ENCODE data around the gene TBC1D22A.

The TBC1D22A gene

DNA sequence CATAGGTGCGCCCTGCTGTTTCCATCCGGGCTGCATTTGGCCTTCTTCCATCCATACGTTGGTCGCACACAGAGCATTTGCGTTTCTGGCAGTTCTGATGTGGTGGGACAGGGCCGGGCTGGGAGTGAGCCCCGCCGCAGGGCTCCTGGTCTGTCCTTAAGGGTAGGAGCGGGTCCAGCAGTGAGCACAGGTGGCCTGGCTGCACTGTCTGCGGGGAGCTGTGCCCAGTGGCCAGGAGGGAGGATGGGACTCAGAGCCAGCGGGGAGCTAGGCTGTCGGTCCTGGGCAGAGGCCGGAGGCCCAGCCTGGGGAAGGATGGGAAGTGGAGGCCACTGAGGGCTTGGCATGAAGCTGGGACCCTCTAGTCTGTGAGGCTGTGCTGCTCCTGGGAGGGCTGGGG lies 385.1 kb downstream of the TBC1D22A start:
- no peak for DNase-seq

DNA sequence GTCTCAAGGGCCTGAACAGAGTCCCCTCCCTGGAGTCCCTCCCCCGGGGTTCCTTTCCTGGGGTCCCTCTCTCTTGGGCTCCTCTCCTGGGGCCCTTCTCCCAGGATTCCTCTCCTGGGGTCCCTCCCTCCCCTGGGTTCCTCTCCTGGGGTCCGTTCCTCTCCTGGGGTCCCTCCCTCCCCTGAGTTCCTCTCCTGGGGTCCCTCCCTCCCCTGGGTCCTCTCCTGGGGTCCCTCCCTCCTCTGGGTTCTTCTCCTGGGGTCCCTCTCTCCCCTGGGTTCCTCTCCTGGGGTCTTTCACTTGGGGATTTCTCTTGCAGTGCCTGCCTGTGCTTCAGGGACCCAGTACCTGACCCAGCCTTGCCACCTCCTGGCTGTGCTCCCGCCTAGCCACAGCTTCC lies 386.1 kb downstream of the TBC1D22A start:
- DNase-seq: no peak

DNA sequence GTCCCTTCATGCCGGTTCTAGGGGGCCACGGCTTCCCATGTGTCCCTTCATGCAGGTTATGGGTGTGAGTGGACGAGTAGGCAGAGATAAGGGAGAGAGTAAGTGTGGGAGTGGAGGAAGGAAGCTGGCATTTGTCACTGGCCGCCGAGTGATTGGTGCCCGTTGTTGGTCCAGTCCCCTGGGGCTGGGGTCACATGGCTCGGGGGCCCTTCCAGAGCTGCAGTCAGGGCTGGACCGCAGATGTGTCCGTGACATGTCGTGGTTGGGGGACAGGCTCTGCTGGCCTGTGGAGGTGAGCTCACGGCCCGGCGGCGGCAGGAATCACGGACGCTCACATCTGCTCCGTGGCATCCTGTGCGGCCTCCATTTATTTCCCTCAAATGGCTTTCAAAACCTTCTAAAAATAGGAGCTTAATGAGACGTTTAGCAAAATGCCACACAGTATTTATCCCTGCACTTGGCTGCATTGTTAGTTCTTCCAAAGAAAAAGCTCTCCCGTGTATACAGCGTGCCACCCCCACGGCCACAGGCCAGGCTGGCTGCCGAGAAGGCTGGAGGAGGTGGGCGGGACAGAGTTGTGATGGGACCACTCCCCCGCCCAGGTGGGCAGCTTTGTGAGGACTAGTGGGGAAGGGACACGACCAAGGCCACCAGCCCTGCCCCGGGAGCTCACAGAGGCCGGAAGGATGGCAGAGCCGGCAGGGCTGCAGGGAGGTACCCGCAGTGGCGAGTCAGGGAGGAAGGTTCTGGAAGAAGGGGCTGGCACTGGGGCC lies 386.7 kb downstream of the TBC1D22A start:
- no peak for DNase-seq

DNA sequence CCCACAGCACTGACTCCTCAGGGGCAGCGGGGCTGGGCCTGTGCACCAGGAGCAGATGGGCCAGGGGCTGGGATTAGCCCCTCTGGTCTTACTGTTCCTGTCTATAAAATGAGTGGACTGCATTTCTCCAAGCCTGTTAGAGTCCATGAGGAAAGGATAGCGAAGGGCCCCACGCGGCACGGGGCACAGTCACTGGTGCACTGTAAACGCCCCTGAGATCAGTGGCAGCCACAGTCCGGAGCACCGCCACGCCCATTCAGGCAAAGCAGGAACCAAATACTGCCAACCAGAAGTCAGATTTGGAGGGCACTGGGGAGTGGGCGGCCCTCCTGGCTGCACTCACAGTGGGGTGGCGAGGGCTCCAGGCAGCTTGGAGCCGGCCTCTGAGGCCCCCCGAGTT lies 387.5 kb downstream of the TBC1D22A start:
- no peak for DNase-seq

DNA sequence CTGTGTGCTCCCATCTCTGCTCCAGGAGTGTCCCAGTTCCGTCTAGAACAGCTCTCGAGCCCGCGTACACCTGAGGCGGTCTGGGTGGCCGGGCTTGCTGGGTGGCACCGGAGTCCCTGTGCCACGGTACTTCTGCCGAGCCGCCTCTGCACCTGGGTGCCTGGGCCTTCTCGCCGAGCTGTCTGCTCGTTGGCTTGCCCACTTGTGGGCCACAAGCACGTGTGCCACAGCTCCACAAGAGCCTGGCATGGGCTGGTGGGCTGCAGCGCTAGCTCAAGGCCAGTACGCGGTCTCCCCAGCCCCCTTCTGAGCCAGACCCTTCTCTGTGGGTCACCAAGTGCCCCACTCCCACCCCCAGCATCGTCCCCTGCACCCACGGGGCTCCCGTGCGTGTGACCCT lies 388.0 kb downstream of the TBC1D22A start:
- no peak for DNase-seq

DNA sequence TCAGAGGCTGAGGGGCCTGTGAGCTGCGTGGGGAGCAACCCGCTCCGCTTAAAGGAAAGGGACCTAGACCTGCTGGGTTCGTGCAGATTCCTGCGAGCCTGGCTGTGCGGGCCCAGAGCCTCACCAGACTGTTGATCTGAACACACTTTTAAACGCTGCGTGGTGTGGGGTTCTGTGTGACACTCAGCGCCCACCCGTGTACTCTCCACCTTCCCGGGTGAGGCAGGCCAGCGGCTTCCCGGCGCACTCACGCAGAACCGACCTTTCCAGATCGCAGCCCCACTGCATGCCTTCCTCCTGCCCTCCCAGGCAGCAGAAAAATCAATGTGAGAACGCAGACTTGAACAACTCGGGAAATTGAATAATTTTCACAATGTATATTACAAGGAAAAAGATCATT lies 388.6 kb downstream of the TBC1D22A start:
- no peak for DNase-seq

DNA sequence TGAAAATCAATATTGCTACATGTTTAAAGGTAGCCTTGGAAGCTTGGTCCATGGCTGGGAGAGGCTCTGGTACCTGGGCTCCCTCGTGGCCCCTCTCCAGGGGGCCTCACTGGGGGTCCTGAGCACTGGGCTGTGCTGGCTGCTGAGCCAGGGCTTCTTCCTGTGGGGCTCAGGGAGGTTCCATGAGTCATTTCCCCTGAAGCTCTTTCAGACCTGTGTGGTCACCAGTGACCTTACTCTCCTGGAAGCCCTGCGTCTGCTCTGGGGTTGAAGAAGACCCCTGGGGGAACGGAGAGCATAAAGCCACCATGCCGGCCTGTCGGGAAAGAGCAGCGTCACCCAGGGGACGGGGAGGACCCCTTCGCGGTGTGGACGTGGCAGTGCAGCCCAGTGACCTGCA lies 389.0 kb downstream of the TBC1D22A start:
- no peak for DNase-seq

DNA sequence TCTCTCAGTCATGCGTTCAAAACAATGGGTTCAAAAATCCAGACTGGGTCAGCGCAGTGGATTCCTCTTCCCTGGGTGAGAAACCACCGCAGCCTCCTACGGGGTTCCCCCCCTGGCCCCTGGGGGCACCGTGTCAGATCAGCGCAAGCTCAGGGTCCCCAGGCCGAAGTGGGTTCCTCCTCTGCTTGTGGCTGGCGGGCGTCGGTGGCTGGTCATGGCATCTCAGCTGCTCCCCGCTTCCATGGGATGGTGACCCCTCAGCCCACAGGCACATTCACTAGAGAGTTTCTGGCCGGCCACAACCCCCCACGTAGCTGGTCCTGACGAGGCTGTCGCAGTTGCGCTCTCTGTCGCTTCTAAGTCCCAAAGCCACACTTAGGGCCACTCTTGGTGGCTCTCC lies 389.8 kb downstream of the TBC1D22A start:
- DNase-seq: no peak

DNA sequence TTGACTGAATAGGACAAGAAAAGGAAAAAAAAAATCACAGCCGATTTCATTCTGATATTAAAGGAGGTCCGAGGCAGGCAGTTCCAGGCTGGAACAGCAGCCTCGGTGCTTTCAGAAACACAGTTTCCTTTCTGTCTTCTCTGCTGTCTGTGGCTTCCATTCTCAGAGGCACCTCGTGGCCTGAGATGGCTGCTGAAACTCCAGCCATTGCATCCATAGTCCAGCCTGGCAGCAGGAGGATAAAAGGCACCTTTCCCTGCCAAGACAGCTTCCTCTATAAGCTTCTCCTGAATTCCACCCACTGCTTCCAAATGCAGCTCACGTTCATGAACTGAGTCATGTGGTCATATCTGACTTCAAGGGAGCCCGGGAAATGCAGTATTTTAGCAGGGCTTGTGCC lies 390.5 kb downstream of the TBC1D22A start:
- DNase-seq: no peak

DNA sequence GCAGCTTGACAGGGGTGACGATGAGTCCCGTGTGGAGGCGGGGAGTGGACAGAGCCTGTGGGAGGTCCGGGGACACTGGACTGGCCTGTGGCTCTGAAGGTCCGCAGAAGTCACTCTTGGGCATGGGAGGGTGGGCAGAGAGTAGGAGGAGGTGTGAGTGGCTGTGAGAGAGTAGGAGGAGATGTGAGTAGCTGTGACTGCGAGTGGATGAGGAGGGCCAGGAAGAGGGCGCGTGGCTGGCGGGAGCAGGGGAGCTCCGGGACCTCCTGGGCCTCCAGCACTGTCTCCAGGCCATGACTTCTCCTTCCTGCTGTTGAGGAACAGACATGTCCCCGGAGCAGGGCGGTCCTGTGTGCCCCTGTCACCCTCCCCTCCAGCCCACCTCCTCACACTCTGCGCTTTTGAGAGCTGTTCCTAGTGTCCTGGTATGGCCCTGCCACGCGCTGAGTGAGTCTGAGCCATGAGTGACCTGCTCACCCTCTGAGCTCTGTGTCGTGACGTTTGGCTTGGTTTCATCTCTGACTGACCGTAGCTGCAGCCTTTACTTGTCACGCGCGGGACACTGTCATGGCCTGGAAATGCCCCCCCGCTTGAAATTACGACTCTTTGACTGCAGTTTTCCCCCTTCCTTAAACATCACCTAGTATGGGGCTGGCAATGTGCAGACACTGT lies 391.5 kb downstream of the TBC1D22A start:
- no peak for DNase-seq

DNA sequence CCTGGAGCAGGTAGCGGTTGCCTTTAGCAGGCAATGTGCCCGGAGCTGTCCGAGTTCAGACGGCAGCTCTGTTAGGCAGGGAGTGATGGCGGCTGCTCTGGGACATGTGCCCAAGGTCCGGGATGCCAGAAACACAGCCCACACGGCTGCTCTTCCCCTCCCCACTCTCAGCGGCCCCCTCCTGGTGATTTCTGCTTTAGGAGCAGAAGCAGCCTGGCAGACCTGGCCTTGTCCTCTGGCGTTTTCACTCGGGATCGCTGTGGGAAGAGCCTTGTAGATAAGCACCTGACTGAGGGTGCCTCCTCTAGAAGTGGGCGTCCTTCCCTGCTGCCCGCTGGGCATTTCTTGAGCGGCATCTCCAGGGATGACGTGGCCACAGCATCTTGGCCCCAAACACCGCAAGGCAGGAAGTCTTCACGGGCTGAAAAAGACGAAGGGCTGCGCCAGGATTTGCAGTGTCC lies 392.2 kb downstream of the TBC1D22A start:
- no peak for DNase-seq

DNA sequence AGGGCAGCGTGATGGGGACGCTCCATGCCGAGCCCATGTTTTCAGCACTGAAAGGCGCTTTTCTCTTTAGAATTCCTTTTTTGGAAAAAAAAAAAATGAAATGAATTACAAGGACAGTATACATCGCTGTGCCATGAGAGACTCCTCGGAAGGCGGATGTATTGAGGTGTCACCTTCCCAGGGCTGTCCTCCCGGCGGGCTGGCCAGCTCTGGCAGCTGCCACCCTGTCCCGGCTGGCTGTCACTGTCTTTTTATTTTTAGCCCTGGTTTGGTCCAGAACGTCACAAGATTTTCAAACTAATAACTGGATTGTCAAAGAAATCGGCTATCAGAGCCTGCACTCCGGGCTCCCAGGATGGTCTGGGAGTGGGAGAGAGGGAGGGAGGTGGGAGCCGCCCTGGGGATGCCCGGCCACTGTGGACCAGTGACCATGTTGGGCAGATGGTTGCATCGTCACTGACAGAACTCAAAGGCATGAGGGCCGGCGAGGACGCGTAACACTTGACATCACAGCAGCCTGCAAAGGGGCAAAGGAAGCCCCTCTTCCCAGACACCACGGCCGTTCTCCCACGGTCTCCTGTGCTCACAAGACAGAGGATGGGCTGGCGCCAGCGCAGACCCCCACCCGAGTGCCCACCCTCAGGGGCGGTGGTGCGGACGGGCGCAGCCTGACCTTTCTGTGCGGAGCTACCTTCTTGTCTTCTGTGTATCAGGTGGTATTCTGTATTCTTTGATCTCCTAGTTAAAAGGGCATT lies 392.9 kb downstream of the TBC1D22A start:
- no peak for DNase-seq

DNA sequence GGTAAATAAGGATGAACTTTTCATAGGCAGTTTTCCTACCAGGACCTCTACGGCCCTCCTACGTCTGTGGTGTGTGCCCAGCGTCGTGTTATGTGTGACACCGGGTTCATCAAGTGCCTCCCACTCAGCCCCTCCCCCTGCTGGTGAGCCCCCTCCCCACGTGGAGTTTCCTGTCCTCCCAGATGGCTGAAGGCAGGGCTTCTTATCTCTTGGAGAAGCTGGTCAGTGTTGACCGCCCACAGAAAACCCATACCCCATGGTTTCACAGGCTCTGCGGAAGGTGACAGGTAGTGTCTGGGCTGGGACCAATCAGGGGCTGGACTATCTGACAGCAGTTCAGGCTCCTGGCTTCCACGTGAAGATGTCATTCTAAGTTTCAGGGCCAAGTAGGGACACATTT lies 393.5 kb downstream of the TBC1D22A start:
- no peak for DNase-seq

DNA sequence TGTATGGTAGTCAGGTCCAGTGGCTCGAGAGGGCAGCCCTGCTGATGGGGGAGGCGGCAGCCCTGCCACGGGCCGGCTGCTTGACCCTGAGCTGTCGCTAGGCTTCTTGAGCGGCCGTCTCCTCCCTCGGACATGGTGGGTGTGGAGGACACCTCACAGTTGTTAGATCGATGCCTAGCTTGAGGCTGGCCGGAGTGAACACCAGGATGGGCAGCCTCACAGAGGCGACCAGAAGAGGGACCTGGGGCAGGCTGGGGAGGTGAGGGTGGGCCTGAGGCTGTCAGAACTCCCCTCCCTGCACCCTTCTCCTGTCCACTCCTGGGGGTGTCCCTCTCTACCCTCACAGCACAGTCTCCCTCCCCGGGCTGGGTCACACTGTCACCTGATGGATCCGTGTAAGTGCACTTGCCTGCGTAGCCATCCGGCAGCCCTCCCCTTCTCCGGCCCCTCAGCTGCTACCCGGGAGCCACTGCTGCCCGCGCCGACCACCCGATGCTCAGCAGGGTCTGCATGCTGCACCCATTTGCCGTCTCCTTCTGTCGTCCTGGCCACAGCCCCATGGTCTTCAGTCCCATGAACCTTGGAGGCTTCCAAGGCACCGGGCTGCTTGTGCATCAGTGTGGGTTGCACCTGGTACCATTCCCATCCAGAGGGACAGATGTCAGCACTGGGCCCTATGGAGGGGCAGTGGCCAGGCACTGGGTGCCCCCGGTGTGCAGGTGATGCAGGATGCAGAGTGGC lies 394.1 kb downstream of the TBC1D22A start:
- no peak for DNase-seq

DNA sequence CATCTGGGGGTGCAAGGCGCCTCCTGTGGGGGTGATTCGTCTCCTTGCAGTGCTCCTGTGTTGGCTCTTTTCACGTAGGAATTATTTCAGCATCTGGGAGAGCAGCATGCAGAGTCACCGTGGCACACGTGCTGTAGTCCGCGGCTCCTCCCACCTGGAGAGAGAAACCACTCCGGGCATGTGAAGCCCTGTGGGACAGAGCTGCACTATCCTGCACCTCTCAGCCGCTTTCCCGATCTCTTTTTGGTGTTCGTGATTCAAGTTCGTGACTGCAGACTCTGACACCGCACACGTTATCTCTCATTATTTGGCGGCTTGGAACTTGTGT lies 394.6 kb downstream of the TBC1D22A start:
- no peak for DNase-seq

DNA sequence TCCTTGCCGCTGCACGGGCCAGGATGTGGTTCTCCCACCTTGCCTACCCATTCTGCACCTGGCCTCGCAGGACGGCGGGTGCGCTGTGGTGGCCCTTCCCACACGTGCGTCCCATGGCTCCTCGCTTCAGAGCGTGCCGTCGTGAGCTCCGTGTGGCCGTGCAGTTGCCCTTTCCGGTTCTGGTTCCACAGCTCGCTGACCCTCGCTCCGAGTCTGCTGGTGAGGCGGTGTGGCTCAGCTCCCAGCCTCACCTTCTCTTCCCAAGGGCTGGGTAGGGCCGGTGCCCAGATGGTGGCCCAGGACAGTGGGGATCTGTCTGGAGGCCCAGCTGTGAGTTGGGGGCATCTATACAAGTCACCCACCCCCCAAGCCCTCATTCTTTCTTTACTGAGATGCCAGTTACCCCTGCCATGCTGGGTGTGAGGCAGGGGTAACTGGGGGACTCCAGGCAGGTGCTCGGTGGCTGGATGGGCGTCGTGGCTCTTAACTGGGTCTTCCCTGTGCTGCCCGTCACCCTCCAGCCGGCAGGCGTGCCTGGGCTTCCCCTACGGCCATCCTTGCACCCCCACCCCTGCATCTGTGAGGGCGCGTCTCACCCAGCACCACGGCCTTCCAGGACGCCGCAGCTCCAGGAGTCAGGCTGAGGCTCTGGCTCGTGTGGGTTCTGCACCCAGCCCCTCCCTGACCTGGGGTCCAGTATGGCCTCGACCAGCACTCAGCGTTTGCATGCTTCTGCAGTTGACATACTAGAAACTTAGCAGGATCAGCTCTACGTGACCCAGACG lies 395.2 kb downstream of the TBC1D22A start:
- DNase-seq: no peak

DNA sequence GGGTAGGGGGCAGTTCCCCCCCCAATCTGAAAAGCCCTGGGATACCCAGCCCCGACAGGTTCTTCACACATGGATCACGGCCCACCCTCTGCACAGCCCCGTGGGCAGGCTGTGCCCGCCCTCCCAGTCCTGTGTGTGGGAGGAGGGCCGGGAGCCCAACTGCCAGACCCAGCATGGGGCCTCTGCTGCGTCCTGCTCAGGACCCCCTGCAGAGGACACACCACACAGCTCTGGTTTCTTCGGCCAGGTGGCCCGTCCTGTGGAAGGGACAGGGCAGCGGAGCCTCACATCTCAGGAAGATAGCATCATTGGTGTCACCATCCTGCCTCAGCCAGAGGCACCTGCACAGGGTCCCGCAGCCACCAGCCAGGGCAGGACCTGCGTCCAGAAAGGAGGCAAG lies 396.0 kb downstream of the TBC1D22A start:
- no peak for DNase-seq

DNA sequence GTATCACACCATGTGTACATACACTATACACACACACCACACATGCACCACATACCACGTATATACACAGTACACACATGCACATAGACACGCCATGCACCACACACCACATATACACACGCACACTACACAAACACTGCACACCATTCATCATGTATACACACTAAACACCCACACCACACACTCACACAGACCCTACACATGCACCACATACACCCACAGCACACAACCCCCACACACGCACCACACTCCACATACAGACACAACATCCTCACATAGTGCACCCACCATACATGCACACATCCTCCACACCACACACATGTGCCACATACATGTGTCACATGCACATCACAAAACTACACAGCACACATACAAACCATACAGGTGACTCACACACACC lies 397.1 kb downstream of the TBC1D22A start:
- DNase-seq: no peak

DNA sequence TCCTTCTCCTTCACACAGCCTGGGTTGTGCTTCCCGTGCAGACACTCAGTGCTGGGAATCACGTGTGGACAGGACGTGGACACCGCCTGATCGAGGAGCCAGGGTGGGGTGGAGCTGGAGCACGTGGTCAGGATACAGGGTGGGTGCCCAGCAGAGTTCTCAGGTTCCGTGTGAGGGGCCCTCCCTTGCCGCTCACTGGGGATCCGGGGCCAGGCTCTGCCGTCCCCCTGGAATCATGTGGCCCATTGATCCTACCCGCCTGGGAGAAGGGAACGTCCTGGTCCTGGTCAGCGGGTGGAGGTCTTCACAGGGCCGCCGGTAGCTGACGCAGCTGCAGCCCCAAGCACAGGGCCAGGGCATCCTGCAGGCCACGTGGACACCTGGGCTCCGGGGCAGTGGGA lies 397.7 kb downstream of the TBC1D22A start:
- DNase-seq: no peak

DNA sequence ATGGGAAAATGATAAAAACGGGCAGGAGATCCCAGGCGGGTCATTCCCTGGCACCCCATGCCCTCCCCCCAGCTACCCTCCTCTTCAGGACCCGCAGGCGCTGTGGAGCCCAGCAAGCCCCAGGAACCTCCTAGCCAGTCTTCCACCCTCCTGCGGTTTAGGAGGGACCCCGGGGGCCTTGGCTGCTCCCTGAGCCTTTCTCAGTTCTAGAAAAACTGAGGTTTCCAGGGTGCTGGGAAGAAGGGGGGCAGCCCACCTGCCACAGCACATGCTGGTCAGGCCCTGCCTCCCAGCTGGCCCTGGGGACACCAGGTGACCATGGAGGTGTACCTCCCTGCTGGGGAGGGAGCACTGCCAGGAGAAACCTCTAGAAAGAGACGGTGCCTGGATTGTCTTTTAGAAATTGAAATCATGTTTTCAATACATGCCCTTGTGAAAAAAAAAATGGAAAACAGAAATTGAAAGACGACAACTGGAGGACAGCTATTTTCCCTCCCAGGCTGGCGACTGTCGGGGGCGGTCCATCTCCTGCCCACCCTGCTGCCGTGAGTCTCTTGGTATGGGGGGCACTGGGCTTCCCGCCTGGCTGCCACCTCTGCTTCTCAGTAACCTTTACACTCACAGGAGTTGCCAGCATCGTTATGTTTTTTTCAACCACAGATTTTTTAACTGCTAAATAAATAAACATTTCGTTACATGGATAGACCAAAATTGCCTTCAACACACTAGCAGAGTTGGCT lies 398.5 kb downstream of the TBC1D22A start:
- DNase-seq: no peak

DNA sequence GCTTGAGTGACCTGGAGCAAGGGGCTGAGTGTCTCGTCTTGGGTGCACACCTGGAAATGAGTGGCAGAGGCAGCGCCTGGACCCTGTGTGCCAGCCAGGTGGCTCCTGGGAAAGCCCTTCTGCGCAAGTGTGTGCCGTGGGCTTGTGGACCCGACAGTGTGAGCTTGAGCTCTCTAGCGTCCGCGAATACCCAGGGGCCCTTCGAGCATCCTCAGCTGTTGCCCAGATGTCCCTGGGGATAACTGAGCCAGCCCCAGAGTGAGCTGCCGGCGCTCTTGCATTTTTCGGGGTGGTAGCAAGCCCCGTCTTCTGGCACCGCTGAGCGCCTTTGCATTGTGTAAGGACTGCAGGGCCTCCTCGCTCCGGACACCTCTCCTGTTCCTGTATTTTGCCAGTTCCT lies 399.2 kb downstream of the TBC1D22A start:
- DNase-seq: no peak

DNA sequence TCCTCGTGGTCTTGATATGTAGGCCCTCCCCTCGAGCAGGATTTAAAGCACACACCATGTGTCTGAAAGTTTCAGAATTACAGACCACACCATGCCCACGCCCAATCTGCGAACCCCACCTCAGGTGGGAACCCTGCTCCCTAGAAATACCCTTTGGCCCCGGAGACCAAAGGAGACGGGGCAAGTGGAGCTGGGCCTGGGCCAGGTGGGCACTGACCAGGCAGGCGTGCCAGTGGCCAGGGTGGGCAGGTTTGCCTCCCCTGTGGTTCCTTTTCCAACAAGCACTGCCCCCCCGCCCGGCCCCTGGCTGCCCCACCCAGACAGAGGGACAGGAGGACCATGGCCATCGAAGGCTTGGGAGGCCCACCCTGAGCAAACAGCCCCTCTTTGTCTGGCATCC lies 400.4 kb downstream of the TBC1D22A start:
- DNase-seq: no peak
